A673 (cell line): ENCODE measurements around the gene PDCL3. TPM values are rescaled to one million over a fixed set of nuclear protein-coding genes. Genes with fewer than 3 reads are reported as not detected.

Source experiments
- BruUV-seq: library from RNA; stranded (reverse); fragments of 400-500 nt; replicated peaks from 2 replicates; lab custom pipeline; 2021; lab: Mats Ljungman, UMichigan
- CTCF ChIA-PET: fragments of 300-600 bp; sonication (Branson Sonifier 250); formaldehyde crosslinking; loops from one replicate; lab custom pipeline; 2022; ENCODE audit warnings: antibody characterized with exemption; lab: Charles Lee
- POLR2A ChIA-PET: fragments of 300-600 bp; sonication (Branson Sonifier 250); formaldehyde crosslinking; loops from one replicate; lab custom pipeline; 2022; ENCODE audit warnings: antibody characterized with exemption; ENCODE audit not compliant: low non-redundant PET; lab: Charles Lee
- DNase-seq: peaks from one replicate; pipeline ENCODE4 v3.0.0-alpha.2; 2015; ENCODE audit warnings: low spot score
- H3K27ac ChIP-seq: fragments of 200-600 bp; sonication (generic); 2 replicates; pipeline ENCODE4 v1.5.1; 2016; ENCODE audit warnings: mixed run types, low read depth, mild to moderate bottlenecking, mixed read lengths, antibody characterized with exemption, low read length; ENCODE audit not compliant: poor library complexity, severe bottlenecking
- H3K27me3 ChIP-seq: fragments of 200-600 bp; sonication (generic); replicated peaks from 2 replicates; pipeline ENCODE4 v1.6.1; 2017; ENCODE audit warnings: mixed run types, low read depth, mild to moderate bottlenecking, mixed read lengths, antibody characterized with exemption, low read length; ENCODE audit not compliant: insufficient read depth, poor library complexity
- H3K36me3 ChIP-seq: fragments of 200-600 bp; sonication (generic); 2 replicates; pipeline ENCODE4 v1.6.1; 2016; ENCODE audit warnings: mixed run types, mild to moderate bottlenecking, mixed read lengths, antibody characterized with exemption, low read length; ENCODE audit not compliant: insufficient read depth, poor library complexity, severe bottlenecking
- H3K4me1 ChIP-seq: fragments of 200-600 bp; sonication (generic); 2 replicates; pipeline ENCODE4 v1.6.1; 2017; ENCODE audit warnings: mixed run types, mild to moderate bottlenecking, mixed read lengths, antibody characterized with exemption, low read length; ENCODE audit not compliant: insufficient read depth, poor library complexity, severe bottlenecking
- H3K4me3 ChIP-seq: fragments of 200-600 bp; sonication (generic); 2 replicates; pipeline ENCODE4 v1.5.1; 2016; ENCODE audit warnings: low read depth, mixed run types, mild to moderate bottlenecking, mixed read lengths, low read length; ENCODE audit not compliant: poor library complexity, severe bottlenecking
- H3K9me3 ChIP-seq: fragments of 200-600 bp; sonication (generic); 2 replicates; pipeline ENCODE4 v1.6.1; 2016; ENCODE audit warnings: mixed run types, low read depth, mild to moderate bottlenecking, mixed read lengths, antibody characterized with exemption, low read length; ENCODE audit not compliant: poor library complexity, severe bottlenecking
- EZH2 ChIP-seq: fragments of 200-600 bp; sonication (generic); IDR thresholded peaks from 2 replicates; pipeline ENCODE4 v1.6.1; 2017; ENCODE audit warnings: borderline replicate concordance, low read depth, mild to moderate bottlenecking, mixed read lengths, antibody characterized with exemption, low read length; ENCODE audit not compliant: poor library complexity, severe bottlenecking
- intact Hi-C: fragments of 100-400 bp; cut with micrococcal nuclease; formaldehyde crosslinking; loops from one replicate; pipeline ENCODE4 v1.10.0; 2022; ENCODE audit not compliant: unreplicated experiment
- total RNA-seq: library from RNA; stranded (reverse); gene quantifications from 2 replicates; pipeline ENCODE4 v1.2.3, GENCODE V29; 2021
- TF ChIP-seq, protein P1 (sequence below): fragments of 300-800, 200-600 bp; sonication (generic); conservative IDR thresholded peaks from 2 replicates; pipeline ENCODE4 v1.5.1; 2017; ENCODE audit warnings: low read depth, mild to moderate bottlenecking, antibody characterized with exemption, low read length, moderate library complexity, mixed read lengths

PDCL3 gene
- total RNA-seq, 1 experiment from 2014 or later = 37.6 TPM

DNA sequence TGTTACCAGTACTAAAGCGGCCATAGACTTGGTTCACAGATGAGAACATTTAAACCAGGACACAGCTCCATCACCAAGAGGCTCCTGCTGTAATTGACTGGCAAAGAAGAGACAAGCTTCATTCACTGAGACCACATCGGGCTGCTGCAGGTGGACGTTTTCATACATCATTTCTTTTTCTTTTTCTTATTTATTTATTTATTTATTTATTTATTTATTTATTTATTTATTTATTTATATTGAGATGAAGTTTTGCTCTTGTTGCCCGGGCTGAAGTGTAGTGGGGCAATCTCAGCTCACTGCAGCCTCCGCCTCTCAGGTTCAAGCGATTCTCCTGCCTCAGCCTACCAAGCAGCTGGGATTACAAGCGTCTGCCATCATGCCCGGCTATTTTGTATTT, 33.6 kb upstream of the PDCL3 start:
- intact Hi-C loops = no loop called here
- H3K9me3 ChIP-seq = no peaks in the 10 kb centered on the region
- H3K36me3 ChIP-seq = no peaks in the 10 kb centered on the region
- H3K27ac ChIP-seq = no peak overlapping the region
- no peak for DNase-seq
- ChIA-PET POLR2A (no interaction called here), CTCF (no interaction called here)
- H3K4me3 ChIP-seq = no peak overlapping the region
- H3K27me3 ChIP-seq = no peaks in the 10 kb centered on the region
- no peak for TF ChIP-seq EZH2
- H3K4me1 ChIP-seq = no peaks in the 10 kb centered on the region
- BruUV-seq = no TSS peak

DNA sequence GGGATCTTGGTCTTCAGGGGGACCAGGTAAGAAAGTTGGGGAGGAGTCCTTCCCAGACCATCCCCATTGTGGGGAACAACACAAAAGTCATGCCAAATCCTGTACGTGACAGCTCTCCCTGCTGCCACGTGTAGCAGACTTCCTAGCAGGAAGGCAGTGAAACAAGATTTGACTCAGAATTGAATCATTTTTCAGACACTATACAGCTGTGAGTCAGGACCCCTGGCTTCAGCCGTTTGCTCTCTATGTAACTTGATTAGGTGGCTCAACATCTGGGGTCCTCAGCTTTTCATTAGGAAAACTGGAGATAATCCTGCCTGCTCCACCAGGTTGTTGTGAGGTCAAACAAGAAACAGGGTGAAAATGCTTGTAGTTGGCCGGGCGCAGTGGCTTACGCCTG, 32.9 kb upstream of the PDCL3 start:
- CTCF ChIA-PET = no interaction called here
- no peaks in the 10 kb centered on the region for H3K27me3 ChIP-seq
- H3K27ac ChIP-seq = no peak overlapping the region
- no peaks in the 10 kb centered on the region for H3K9me3 ChIP-seq
- DNase-seq = no peak
- no peak overlapping the region for H3K4me3 ChIP-seq
- no TSS peak for BruUV-seq
- TF ChIP-seq EZH2 = no peak
- TF ChIP-seq, protein P1, sequence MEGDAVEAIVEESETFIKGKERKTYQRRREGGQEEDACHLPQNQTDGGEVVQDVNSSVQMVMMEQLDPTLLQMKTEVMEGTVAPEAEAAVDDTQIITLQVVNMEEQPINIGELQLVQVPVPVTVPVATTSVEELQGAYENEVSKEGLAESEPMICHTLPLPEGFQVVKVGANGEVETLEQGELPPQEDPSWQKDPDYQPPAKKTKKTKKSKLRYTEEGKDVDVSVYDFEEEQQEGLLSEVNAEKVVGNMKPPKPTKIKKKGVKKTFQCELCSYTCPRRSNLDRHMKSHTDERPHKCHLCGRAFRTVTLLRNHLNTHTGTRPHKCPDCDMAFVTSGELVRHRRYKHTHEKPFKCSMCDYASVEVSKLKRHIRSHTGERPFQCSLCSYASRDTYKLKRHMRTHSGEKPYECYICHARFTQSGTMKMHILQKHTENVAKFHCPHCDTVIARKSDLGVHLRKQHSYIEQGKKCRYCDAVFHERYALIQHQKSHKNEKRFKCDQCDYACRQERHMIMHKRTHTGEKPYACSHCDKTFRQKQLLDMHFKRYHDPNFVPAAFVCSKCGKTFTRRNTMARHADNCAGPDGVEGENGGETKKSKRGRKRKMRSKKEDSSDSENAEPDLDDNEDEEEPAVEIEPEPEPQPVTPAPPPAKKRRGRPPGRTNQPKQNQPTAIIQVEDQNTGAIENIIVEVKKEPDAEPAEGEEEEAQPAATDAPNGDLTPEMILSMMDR = no peak
- intact Hi-C loops = no loop called here
- no peaks in the 10 kb centered on the region for H3K36me3 ChIP-seq
- H3K4me1 ChIP-seq = no peaks in the 10 kb centered on the region
- POLR2A ChIA-PET = no interaction called here

DNA sequence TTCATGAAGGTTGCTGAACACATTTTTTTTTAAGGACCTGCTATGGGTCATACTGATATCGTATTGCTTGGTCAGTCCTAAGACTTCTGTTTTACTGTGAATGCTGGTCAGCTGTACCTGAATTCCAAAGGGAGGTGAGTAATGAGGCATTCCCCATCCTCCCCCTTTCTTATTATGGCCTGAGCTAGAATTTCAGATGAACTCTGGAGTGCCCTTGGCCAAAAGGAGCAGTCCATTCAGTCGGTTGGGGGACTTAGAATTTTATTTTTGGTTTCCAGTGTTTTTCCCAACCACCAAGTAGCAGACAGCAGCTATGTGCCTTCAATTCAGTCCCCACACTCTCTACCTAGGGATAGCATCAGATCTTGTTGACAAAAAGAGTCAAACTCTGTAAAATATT, 26.9 kb upstream of the PDCL3 start:
- BruUV-seq = no TSS peak
- no peaks in the 10 kb centered on the region for H3K9me3 ChIP-seq
- intact Hi-C loops = no loop called here
- H3K4me3 ChIP-seq = no peak overlapping the region
- H3K4me1 ChIP-seq = no peaks in the 10 kb centered on the region
- H3K27ac ChIP-seq = no peak overlapping the region
- H3K27me3 ChIP-seq = no peaks in the 10 kb centered on the region
- ChIA-PET POLR2A (no interaction called here), CTCF (no interaction called here)
- TF ChIP-seq EZH2 = no peak
- no peak for DNase-seq
- H3K36me3 ChIP-seq = no peaks in the 10 kb centered on the region

DNA sequence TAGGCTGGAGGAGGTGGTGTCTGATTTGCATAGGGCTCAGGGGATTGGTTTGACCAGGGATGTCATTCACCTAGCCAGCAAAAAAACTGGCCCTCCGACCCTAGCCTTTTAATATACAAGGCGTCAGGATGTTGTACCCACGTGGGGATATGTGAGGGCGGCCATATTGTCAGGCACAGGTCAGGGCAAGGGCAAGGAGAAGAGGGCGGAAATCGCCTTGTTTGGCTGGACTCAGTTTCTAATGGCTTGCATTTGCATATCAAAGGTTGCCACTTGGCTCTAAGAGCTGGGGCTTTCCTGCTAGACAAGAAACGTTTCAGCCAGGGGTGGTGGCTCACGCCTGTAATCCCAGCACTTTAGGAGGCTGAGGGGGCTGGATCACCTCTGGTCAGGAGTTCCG, 24.9 kb upstream of the PDCL3 start:
- intact Hi-C loops = no loop called here
- ChIA-PET POLR2A (interaction anchor here (0.7 kb wide), 1 partner anchor 1341 kb away, joined by 6 read pairs; no protein-coding TSS in a partner anchor), CTCF (no interaction called here)
- Histone ChIP-seq H3K36me3 (no peaks in the 10 kb centered on the region), H3K4me3 (no peak overlapping the region), H3K27me3 (no peaks in the 10 kb centered on the region), H3K27ac (no peak overlapping the region), H3K4me1 (no peaks in the 10 kb centered on the region), H3K9me3 (no peaks in the 10 kb centered on the region)
- TF ChIP-seq, protein P1 = no peak
- no peak for TF ChIP-seq EZH2
- no TSS peak for BruUV-seq
- no peak for DNase-seq
